Uterus (tissue), 2 donors: ENCODE measurements around the gene HJV.

Source experiments
- POLR2A ChIP-seq, 2 donors: fragments of 450-650 bp; IDR thresholded peaks; one replicate each; pipeline ENCODE4 v1.6.1; 2016; ENCODE audit warnings: antibody characterized with exemption in 2 of 2, mild to moderate bottlenecking in 1 of 2, moderate library complexity in 1 of 2
- TF ChIP-seq, protein P1 (sequence below), 4 experiments: fragments of 200-600 bp in 2 of 4; fragments of 450-650 bp in 2 of 4; sonication (generic) in 2 of 4; IDR thresholded peaks; one replicate each; pipeline ENCODE4 v1.5.1; 2016 to 2019; ENCODE audit warnings: antibody characterized with exemption in 4 of 4, mild to moderate bottlenecking in 2 of 4, moderate library complexity in 1 of 4

DNA sequence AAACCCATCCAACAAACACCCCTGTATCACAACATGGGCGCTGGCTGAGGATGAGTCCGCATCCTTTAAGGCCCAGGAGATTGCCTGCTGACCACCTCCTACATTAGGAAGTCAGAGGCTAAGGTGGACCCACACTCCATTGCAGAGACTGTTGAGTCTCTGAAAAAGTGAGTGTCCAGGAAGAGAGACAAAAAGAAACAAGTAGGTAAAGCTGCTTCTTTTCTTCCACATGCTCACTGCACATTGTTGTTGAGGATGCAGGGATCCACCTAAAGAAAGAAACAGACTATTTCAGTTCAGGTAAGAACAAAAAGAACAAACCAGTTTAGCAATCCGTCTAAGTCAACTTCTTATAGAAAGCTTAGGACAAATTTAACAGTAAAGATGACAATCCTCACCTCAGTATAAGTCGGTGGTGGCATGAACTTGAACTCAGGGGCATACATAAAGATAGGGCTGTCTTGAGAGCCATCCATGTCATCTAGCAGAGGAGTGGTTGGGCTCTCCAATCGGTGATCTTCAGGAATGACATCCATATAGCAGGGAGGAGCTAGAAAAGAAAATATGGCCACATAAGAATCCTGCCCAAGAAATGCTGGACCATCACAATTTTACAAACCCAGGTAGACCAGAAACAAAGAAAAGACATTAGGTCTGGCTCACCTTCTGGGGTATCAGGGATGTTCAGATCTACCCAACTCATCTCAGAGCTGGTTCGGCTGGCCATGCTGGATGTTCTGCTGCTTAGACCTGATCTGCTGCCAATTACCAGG lies 27.7 kb downstream of the HJV start:
- TF ChIP-seq, protein P1, sequence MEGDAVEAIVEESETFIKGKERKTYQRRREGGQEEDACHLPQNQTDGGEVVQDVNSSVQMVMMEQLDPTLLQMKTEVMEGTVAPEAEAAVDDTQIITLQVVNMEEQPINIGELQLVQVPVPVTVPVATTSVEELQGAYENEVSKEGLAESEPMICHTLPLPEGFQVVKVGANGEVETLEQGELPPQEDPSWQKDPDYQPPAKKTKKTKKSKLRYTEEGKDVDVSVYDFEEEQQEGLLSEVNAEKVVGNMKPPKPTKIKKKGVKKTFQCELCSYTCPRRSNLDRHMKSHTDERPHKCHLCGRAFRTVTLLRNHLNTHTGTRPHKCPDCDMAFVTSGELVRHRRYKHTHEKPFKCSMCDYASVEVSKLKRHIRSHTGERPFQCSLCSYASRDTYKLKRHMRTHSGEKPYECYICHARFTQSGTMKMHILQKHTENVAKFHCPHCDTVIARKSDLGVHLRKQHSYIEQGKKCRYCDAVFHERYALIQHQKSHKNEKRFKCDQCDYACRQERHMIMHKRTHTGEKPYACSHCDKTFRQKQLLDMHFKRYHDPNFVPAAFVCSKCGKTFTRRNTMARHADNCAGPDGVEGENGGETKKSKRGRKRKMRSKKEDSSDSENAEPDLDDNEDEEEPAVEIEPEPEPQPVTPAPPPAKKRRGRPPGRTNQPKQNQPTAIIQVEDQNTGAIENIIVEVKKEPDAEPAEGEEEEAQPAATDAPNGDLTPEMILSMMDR (IDR thresholded peaks at IDR 0.05), result no peak
- TF ChIP-seq POLR2A (IDR thresholded peaks at IDR 0.05), result peak in 1 of 2 donors; percentile 7
